ENCODE results near the gene FUBP3. TPM values are rescaled to one million over a fixed set of nuclear protein-coding genes. Genes with fewer than 3 reads are reported as not detected.

Gene FUBP3
- polyA plus RNA-seq, 1 donor (not counting 4 experiments of a cell fraction or from before 2014, with no cell fraction given) = 39.1 TPM

DNA sequence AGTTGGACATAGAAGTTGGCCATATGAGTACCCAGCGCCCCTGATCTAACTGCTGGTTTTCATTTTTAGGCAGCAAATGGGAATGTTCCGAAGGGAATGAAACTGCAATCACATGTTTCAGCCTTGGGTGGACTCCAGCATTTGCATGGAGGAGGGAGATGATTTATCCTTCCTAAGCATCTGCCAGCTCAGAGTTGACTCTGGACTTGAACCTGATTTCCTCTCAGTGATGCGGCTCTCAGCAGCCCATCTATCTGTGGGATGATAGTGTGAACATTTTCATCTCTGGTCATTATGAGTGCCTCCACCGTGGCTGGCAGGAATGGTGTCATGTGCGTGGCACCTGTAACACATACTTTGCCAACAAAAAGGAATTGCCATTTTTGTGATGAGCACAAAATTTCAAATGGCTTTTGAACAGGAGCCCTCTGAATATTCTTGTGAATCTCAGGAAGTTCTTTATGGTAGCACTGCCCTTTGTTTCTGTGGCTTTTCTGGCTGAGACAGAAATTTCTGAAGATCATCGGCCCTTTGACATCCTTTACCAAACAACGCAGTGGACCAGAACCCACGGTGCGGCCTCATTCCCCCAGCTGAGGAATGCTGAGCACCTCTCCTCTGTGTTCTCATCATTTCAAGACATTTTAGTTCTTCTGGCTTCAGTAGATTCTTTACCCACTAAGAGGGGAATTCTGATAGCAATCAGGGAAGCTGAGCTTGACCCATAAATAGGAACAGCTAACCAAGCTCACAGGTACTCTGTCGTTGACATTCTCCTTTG is 28.5 kb downstream of the FUBP3 start:
- Histone ChIP-seq H3K36me3 (ENCODE audit: control insufficient read depth in 2 of 2, extremely low read depth in 1 of 2, insufficient read depth in 2 of 2, low read length in 2 of 2) (peaks cover 21 to 26% of the 10 kb centered on the region in 2 experiments), H3K4me3 (ENCODE audit: control insufficient read depth in 2 of 3, extremely low read depth in 1 of 3, insufficient read depth in 2 of 3, low read depth in 1 of 3, low read length in 3 of 3) (no peak overlapping the region), H3K27me3 (ENCODE audit: control insufficient read depth, extremely low read depth, insufficient read depth, low read length) (no peaks in the 10 kb centered on the region), H3K27ac (ENCODE audit: control insufficient read depth, insufficient read depth, low read length) (no peak overlapping the region), H2AFZ (ENCODE audit: control insufficient read depth, low read length) (no peak overlapping the region), H3K9me3 (ENCODE audit: control insufficient read depth, low read depth, low read length) (no peaks in the 10 kb centered on the region), H3K9me1 (ENCODE audit: control insufficient read depth, extremely low read depth, insufficient read depth, low read length) (no peaks in the 10 kb centered on the region), H3K79me2 (ENCODE audit: control insufficient read depth, insufficient read depth, low read length) (peaks cover 16% of the 10 kb centered on the region), H3K4me2 (ENCODE audit: control insufficient read depth, extremely low read depth, insufficient read depth, low read depth, low read length) (no peak overlapping the region), H4K20me1 (ENCODE audit: control insufficient read depth, extremely low read depth, insufficient read depth, low read length) (peaks cover 7% of the 10 kb centered on the region), H3K9ac (ENCODE audit: control insufficient read depth, extremely low read depth, insufficient read depth, low read length) (no peak overlapping the region), H3K4me1 (ENCODE audit: control insufficient read depth, extremely low read depth, insufficient read depth, low read length) (peaks cover 2% of the 10 kb centered on the region)
- DNase-seq (ENCODE audit: low read depth, low spot score) (no peak), FAIRE-seq (no peak)
- dilution Hi-C loops (cut with MboI; ENCODE audit: extremely low pct_ligation_motif_present, low sequenced_read_pairs) = no loop called here
- no peak for TF ChIP-seq EZH2 (IDR thresholded peaks at IDR 0.05; ENCODE audit: low read length)
- TF ChIP-seq, protein P1, sequence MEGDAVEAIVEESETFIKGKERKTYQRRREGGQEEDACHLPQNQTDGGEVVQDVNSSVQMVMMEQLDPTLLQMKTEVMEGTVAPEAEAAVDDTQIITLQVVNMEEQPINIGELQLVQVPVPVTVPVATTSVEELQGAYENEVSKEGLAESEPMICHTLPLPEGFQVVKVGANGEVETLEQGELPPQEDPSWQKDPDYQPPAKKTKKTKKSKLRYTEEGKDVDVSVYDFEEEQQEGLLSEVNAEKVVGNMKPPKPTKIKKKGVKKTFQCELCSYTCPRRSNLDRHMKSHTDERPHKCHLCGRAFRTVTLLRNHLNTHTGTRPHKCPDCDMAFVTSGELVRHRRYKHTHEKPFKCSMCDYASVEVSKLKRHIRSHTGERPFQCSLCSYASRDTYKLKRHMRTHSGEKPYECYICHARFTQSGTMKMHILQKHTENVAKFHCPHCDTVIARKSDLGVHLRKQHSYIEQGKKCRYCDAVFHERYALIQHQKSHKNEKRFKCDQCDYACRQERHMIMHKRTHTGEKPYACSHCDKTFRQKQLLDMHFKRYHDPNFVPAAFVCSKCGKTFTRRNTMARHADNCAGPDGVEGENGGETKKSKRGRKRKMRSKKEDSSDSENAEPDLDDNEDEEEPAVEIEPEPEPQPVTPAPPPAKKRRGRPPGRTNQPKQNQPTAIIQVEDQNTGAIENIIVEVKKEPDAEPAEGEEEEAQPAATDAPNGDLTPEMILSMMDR (optimal IDR thresholded peaks at IDR 0.05 in 1 of 3, IDR thresholded peaks at IDR 0.05 in 1 of 3, conservative IDR thresholded peaks at IDR 0.05 in 1 of 3; ENCODE audit: extremely low read depth in 1 of 3, insufficient read depth in 2 of 3, low read length in 3 of 3) = no peak

DNA sequence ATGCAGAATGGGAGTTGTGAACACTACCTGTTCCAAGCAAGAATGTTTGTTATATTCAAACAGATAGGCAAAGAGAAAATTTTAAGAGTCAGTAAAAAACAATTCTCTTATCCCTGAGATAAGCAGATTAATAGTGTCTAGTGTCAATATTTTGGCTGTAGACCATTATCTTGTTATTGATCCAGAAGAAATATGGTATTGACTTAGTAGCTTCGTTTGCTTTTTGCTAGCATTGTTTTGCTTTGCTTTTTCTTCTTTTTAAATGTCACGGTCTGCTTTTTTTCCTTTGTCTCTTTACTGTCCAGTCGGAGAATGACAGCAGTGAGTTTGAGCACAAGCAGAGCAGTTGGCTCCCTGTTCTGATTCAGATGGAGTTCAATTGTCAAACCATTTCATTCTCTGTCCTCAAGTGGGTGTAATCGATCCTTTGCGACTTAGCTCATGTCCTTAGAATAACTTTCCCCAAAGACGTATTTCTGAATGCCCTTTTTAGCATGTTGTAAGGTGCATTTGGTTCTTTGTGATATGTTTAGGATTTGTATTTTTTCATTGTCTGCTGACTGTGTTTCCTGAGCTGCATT is 29.3 kb downstream of the FUBP3 start:
- Histone ChIP-seq H3K79me2 (ENCODE audit: control insufficient read depth, insufficient read depth, low read length) (peaks cover 16% of the 10 kb centered on the region), H3K4me2 (ENCODE audit: control insufficient read depth, extremely low read depth, insufficient read depth, low read depth, low read length) (no peak overlapping the region), H3K9ac (ENCODE audit: control insufficient read depth, extremely low read depth, insufficient read depth, low read length) (no peak overlapping the region), H3K27ac (ENCODE audit: control insufficient read depth, insufficient read depth, low read length) (no peak overlapping the region), H3K27me3 (ENCODE audit: control insufficient read depth, extremely low read depth, insufficient read depth, low read length) (no peaks in the 10 kb centered on the region), H3K9me1 (ENCODE audit: control insufficient read depth, extremely low read depth, insufficient read depth, low read length) (no peaks in the 10 kb centered on the region), H2AFZ (ENCODE audit: control insufficient read depth, low read length) (no peak overlapping the region), H3K9me3 (ENCODE audit: control insufficient read depth, low read depth, low read length) (no peaks in the 10 kb centered on the region), H3K36me3 (ENCODE audit: control insufficient read depth in 2 of 2, extremely low read depth in 1 of 2, insufficient read depth in 2 of 2, low read length in 2 of 2) (peaks cover 23% of the 10 kb centered on the region in 2 experiments), H3K4me1 (ENCODE audit: control insufficient read depth, extremely low read depth, insufficient read depth, low read length) (peaks cover 2% of the 10 kb centered on the region), H4K20me1 (ENCODE audit: control insufficient read depth, extremely low read depth, insufficient read depth, low read length) (peaks cover 7% of the 10 kb centered on the region), H3K4me3 (ENCODE audit: control insufficient read depth in 2 of 3, extremely low read depth in 1 of 3, insufficient read depth in 2 of 3, low read depth in 1 of 3, low read length in 3 of 3) (no peak overlapping the region)
- dilution Hi-C loops (cut with MboI; ENCODE audit: extremely low pct_ligation_motif_present, low sequenced_read_pairs) = no loop called here
- TF ChIP-seq, protein P1 (optimal IDR thresholded peaks at IDR 0.05 in 1 of 3, IDR thresholded peaks at IDR 0.05 in 1 of 3, conservative IDR thresholded peaks at IDR 0.05 in 1 of 3; ENCODE audit: extremely low read depth in 1 of 3, insufficient read depth in 2 of 3, low read length in 3 of 3) = no peak
- no peak for TF ChIP-seq EZH2 (IDR thresholded peaks at IDR 0.05; ENCODE audit: low read length)
- no peak for FAIRE-seq
- DNase-seq (ENCODE audit: low read depth, low spot score) = no peak
